Hepatocyte (in vitro differentiated cells): ENCODE data around the gene CSRP3.

Experiments
- CTCF ChIP-seq: fragments of 200-600 bp; sonication (generic); IDR thresholded peaks from 2 replicates; pipeline ENCODE4 v1.5.1; 2016; ENCODE audit warnings: antibody characterized with exemption, mild to moderate bottlenecking; ENCODE audit not compliant: poor library complexity
- EZH2 ChIP-seq: fragments of 200-600 bp; sonication (generic); IDR thresholded peaks from 2 replicates; pipeline ENCODE4 v1.6.1; 2016; ENCODE audit warnings: antibody characterized with exemption, mild to moderate bottlenecking, borderline replicate concordance
- EZH2phosphoT487 ChIP-seq: fragments of 200-600 bp; sonication (generic); IDR thresholded peaks from one replicate; pipeline ENCODE4 v1.6.1; 2018; ENCODE audit warnings: antibody characterized with exemption, mild to moderate bottlenecking, low read depth, moderate library complexity; ENCODE audit not compliant: unreplicated experiment, severe bottlenecking

GRCh38 chr11:19162951-19163505 is 38.8 kb downstream of the CSRP3 start:
- TF ChIP-seq CTCF (no peak), EZH2 (no peak), EZH2phosphoT487 (no peak)
